ENCODE results near the gene LRRC7.

The LRRC7 gene

DNA sequence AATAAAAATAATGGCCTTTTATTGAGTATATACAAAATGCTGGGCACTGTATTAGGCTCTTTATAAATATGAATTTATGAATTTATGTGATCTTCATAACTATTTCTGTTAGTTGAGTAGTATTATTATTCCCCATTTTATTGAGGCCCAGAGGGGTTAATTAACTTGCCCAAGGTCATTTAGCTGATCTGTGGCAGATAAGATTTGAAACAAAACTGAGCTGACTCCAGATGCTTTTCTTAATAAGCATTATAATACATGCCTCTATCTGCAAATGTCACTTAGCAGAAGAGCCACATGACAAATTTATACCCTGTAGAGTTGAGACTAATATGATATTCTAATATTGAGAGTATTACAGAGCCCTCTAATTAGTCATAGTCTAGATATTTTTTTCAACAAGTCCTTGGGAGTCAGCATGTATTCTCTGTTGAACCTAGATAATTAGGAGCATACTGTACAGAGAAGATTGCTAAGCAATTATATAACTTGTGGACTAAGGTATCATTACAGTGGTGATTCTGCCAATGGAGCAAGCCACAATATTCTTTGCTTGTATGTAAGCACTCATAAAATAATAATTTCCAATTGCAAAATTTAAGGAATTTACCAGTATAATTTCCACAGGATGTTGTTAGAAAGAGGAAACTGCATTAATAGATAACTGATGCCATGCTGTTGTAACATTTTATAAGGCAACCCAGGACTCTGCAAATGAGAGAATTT, 525.7 kb downstream of the LRRC7 start:
- DNase-seq (ENCODE audit: low read depth), result no peak

DNA sequence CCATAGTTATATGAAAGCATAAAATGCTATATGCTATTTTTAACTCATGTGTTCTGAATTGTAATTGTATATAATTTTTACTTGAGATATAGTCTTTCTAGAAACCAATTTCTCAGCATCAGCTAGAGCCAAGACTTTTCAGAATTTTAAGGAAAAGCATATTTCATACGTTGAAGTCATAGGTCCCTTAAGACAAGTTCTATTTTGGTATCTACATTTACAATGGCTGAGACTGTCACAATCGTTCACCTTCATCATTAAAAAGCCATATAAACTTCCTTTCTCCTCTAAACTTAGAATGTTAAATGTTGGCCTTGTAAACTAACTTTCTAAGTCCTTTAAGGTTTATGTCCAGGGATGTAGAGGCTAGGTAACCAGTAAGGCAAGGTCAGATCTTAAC, 533.5 kb downstream of the LRRC7 start:
- no peak for DNase-seq (ENCODE audit: low read depth)

DNA sequence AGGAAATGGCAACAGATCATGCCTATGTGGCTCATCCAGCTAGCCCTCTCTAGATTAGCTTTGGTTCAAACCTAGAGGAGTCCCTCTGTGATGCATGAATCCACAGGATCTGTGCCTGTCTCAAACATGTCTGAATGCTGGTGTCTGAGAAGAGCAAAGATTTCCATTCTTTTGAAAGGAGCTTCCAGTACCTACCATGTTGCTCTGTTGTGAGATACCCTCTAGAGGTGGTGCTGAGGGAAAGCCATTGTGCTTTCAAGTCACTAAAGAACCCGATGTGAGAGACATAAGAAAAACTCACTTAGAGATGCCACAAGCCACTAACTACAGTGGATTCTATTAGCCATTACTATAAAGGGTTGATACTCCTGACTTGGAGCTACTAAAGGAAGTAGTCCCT, 534.1 kb downstream of the LRRC7 start:
- no peak for DNase-seq (ENCODE audit: low read depth)

DNA sequence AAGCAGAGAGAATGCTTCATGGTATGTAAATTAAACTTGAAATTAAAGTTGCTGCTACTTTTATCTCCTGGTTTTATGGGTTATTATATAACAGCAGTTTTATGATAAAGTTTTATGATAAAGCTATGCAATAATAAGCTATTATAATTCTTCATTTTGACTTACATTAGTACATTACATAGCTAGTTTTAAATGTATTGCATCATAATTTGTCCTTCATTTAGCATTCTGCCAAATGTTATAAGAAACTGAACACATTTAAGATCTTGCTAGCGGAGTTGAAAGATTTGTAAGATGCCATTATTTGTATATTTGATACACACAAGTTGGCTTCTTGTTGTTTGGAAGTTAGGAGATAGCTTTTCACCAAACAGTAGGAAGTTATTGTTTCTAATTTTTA, 536.0 kb downstream of the LRRC7 start:
- DNase-seq (ENCODE audit: low read depth), result no peak

DNA sequence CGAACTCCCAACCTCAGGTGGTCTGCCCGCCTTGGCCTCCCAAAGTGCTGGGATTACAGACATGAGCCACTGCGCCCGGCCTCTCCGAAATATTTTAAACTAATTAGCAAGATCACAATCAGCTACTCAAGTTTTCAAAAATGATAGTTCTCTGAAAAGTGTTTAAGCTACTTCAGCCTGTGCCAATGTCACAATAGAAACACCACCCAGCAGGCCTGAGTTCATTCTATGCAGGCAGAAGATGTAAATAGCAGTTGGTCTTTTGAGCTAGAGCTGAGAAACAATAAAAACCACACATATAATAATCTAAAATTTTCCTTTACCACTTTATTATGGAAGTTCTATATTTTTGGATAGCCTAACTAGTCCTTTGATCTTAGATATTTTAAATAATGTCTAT, 541.5 kb downstream of the LRRC7 start:
- no peak for DNase-seq (ENCODE audit: low read depth)

DNA sequence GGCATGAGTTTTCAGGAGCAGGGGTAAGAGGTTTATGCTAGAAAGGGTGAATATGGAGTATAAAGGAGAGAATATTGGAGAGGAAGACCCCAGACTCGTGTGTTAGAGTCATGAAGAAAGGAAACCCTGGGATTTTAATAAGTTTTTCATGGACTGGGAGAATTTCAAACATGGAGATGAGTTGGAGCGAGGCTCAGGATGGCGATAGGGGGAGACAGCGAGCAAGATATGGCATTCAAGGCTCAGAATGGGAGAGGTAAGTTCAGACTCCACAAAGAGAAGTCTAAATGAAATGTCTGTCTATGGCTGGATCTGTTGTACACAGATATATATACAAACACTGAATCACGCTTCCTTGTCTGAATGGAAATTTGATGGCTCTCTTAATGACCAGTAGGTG, 545.1 kb downstream of the LRRC7 start:
- no peak for DNase-seq (ENCODE audit: low read depth)

DNA sequence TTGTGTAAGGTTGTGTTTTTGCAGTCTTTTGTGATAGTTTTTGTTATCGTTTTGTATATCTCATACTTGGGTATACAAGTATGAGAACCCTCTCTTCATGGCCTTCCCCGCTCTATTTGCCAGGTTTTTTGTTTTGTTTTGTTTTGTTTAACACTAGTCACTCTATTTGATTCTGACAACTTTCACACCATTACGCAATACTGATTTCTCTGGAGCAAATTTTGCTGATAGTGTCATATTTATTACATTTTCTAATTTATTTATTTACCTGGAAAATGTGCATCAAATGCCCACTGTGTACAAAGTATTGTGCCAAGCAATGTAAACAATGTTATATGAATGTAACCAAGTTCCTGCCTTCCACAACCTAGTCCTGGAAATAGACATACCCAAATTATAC, 547.6 kb downstream of the LRRC7 start:
- DNase-seq (ENCODE audit: low read depth), result no peak

DNA sequence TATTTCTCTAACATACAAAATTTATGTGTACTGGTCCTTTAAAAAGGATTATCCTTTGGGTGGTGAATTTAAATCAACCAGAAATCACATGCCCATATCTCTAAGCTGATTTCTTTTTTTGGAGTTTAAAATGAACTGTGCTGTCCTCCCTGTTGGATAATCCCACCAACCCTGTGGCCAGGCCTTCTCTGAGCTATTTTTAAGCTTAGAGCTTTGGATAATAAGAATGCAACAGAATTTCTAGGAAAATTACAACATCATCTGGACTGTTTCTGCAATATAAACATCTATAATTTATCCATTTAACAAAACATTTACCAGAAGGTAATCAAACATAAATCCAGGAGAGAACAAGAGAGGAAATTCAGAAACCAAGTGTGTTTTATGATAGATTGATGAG, 549.3 kb downstream of the LRRC7 start:
- no peak for DNase-seq (ENCODE audit: low read depth)

DNA sequence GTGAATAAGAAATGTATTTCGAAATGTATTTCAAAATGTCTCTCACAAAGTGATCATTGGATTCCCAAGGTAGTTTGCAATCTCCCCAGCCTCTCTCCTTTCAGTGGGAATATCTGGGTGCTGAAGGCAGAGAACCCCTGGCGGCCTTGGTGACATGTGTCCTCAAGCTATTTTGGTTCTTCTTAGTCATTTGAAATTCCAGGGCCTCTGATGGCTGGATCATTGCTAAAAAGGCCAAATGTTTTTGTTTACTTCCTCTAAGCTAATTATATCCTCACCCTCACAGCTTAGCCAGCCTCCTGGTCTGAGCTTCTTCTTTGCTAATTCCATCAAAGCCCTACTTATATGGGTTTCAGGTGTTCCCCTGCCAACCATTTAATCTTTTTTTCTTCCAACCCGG, 566.4 kb downstream of the LRRC7 start:
- no peak for DNase-seq (ENCODE audit: low read depth)

DNA sequence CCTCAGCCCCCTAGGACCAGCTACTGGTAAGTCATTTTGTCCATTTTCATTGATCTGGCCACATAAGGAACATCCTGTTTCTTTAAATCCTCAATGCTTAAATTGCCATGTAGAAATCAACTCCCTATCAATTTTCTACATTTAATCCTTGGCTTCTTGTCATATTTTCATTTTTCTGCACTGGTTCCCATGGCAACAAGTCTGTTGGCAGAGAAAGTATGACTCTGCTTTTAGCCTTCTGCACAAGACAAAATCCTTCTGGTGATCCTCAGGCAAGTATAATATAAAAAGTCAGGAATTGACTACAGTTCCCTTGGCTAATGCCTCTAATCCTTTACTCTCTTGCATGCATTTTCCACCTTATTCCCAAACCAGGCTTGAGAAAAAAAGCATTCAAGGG, 572.6 kb downstream of the LRRC7 start:
- DNase-seq (ENCODE audit: low read depth), result no peak

DNA sequence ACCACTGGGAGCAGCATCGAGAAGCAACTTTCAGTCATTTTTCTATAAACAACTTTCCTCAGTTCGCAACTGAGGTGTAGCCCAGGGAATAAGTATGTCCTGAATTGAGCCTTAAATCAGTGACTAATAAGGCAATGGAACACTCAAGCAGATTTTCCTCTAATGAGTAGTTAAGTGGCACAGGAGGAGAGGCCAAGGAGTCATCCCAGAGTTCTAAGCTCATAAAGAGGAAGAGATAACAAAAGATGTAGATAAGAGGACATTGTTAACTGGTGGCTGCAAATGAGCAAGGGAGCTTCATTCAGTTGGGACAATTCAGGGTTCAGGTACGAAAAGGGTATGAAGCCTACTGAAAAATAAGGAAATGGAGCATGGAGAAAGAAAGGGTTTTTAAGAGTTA, 573.2 kb downstream of the LRRC7 start:
- DNase-seq (ENCODE audit: low read depth), result no peak

DNA sequence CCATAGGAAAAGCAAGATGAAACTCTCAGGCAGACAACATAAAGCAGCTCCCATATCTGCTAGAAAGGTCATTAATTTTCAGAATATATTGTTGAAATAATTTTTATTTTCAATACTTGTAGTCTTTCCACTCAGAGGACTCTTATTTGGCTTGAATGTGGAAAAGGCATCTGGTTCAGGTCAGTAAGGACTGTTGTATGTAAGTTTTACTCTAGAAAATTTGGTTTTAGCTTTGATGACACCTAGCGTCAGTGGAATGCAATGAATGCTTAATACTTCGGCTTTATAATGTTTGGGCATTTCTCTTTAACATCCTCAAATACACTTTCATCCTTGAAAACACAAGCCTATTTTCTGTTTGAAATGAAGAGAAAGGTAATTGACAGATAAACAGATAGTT, 574.4 kb downstream of the LRRC7 start:
- no peak for DNase-seq (ENCODE audit: low read depth)

DNA sequence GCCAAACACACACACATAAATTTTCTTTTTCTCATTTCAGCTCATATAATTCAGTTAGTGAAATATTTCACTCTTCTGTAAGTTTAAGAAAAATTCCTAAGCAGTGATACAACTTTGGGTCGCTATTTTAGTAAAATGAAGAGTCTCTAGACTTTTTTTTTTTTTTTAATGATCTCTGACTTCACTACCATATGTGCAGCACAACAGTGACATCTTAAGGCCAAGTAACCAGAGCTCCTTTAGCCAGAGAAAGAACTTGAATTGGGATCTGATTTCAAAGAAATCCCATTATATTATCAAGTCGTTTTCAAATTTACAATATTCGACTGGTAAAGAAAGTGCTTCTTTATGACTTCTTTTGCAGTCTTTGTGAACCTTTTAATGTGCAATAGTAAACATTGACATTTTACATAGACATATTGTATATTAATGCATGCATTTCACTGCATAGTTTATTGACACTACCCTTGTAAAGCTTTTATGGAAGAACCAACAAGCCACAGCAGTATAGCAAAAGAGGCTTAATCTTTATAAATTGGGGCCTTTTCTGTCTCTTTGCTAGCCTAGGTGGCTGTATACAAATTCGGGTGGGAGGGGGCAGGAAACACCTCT, 575.4 kb downstream of the LRRC7 start:
- no peak for DNase-seq (ENCODE audit: low read depth)

DNA sequence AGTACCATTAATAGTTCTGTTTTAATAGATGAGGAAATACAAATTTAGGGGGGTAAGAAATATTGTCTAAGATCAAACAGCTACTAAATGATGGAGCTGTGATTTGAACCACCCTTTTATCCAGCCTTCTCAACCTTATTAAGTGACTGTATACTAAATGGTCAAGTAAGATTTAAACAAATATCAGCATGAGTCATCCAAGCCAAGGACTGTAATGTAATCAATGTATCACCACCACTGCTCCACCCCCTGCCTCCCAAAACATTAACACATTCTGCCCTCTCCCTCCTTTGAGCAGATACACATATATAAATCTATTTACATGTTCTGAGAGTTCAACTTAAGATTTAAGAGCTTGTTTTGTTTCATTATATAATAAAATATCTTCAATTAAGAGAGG, 578.8 kb downstream of the LRRC7 start:
- no peak for DNase-seq (ENCODE audit: low read depth)

DNA sequence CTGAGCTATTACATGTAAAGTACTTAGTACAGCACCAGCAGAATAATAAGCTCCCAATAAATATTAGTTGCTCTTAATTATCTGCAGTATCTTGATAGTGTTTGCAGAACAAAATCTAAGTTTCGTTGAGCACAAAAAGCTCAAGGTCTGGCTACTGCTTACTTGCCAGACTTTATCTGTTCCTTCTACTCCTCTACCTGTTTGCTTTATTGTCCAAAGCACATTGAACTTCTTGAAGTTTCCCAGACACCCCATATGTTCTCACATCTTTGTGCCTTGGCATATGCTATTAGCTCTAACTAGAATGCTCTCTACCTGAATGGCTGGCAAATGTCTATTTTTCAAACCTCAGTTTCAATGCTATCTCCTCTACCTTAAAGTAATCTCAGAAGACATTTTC, 582.7 kb downstream of the LRRC7 start:
- DNase-seq (ENCODE audit: low read depth), result no peak

DNA sequence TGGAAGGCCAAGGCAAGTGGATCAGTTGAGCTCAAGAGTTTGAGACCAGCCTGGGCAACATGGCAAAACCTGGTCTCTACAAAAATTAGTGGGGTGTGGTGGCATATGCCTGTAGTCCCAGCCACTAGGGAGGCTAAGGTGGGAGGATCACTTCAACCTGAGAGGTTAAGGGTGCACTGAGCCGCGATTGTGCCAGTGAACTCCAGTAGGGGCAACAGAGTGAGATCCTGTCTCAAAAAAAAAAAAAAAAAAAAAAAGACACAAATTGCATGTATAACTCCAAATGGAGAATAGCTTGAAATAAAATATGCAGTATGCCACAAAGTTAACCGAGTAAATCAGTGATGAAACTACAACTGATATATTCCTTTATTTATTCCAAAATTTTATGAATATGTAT, 586.0 kb downstream of the LRRC7 start:
- DNase-seq (ENCODE audit: low read depth), result no peak

DNA sequence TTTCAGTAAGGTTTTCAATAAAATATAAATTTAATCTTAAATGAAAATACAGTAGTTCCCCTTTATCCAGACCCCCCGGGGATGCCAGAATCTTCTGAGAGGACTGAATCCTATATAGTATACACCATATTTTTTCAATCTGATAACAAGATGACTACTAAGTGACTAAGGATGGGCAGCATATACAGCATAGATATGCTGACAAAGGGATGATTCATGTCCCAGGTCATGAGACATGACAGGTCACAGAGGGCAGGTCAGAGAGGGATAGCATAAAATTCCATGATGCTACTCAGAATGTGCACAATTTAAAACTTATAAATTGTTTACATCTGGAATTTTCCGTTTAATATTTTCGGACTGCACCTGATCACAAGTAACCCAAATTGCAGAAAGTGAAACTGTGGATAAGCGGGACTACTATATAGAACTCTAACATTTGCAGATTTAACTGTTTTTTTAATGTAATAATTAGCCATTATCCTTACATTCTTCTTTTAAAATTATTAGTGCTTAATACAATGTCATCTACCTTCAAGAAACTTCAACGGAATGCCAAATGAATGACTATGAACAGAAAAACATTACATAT, 588.9 kb downstream of the LRRC7 start:
- DNase-seq (ENCODE audit: low read depth), result no peak

DNA sequence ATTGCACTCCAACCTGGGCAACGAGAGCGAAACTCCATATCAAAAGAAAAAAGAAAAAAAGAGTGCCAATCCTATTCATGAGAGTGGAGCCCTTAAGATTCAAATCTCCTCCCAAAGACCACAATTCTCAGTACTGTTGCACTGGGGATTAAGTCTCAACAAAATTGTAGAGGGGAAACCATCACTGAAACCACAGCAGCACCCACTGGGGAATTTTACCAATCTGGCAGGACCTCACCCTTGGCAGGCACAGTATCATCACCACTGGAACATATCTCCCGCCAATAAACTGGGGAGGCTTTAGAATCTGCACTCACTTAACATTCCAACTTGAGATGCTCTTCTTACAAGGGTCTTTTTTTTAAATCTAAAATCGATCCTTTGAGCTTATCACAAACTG, 596.6 kb downstream of the LRRC7 start:
- DNase-seq (ENCODE audit: low read depth), result no peak

DNA sequence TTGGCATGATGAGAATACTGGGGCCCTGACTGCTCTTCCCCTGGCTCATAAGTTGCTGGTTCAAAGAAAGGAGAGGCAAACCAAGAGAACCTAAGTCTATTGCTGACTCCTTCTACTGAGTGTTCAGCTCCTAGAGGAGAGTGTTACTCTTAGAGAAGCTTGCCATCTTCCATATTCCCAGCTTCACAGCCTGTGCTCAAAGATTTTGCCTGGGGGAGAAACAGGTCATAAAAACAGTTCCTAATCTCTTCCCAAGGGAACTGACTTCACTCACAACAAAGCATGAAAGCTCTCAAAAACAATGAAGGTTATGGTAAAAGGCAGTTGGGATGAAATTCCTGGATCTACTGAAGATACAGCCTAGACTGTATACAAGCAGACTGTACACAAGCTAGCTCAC, 600.6 kb downstream of the LRRC7 start:
- DNase-seq (ENCODE audit: low read depth), result no peak

DNA sequence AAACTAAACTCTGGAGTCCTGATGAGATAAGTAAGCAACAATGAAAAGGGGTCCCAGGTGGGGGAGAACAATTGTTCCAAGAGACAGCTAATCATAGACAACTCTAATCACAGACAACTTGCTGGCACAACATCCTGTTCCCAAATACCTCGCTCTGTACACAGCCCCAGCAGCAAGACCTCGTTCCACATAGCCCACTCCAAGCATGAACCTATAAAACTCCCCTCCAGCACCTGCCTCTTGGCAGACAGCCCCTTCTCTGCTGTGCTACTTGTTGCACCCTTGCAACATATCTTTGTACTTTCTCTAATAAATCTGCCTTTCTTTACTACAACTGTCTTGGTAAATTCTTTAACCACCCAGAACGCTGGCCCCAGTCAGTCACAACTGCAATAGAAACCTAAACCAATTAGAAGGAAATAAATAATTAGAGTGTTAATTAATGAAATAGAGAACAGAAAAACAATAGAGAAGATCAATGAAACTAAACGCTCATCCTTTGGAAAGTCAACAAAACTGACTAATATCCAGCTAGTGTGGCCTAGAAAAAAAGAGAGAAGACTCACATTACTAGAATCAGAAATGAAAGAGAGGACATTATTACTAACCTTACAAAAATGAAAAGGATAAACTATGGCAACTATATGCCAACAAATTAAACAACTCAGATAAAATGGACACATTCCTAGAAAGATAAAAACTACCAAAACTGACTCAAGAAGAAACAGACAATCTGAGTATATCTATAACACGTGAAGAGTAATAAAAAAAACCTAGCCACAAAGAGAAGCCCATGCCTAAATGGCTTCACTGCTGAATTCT, 601.5 kb downstream of the LRRC7 start:
- DNase-seq (ENCODE audit: low read depth), result no peak

DNA sequence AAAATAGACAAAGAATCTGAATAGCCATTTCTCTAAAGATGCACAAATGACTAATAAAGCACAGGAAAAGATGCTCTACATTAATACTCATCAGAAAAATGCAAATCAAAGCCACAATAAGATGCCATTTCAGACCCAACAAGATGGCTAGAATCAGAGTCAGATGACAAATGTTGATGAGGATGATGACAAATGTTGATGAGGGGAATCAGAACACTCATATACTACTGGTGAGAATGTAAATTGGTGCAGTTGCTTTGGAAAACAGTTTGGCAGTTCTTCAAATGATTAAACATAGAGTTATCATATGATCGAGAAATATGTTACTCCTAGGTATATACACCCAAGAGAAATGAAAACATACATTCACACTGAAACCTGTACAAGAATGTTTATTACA, 603.8 kb downstream of the LRRC7 start:
- DNase-seq (ENCODE audit: low read depth), result no peak
